Hindlimb muscle (tissue), 1 donor: Measurements from ENCODE around the gene DTNB. TPM values are rescaled to one million over a fixed set of nuclear protein-coding genes. Genes with fewer than 3 reads are reported as not detected.
"Not testable (repeated sequence)": the region's sequence is repeated elsewhere in the genome, so short reads cannot be mapped to it uniquely, and the experiment has no call there.

ENCODE experiments used
- DNase-seq: peaks from one replicate; pipeline ENCODE4 v3.0.0-alpha.2; 2013
- polyA plus RNA-seq: library from polyadenylated mRNA; unstranded; fragments of 120-200 nt; gene quantifications from one replicate; pipeline ENCODE4 v1.2.1, GENCODE V29; 2013; ENCODE audit not compliant: insufficient read length

Gene DTNB
- polyA plus RNA-seq, 1 donor, result 4.7 TPM

GRCh38 chr2:25537526-25537925, 135.9 kb downstream of the DTNB start:
- DNase-seq, result no peak

DNA sequence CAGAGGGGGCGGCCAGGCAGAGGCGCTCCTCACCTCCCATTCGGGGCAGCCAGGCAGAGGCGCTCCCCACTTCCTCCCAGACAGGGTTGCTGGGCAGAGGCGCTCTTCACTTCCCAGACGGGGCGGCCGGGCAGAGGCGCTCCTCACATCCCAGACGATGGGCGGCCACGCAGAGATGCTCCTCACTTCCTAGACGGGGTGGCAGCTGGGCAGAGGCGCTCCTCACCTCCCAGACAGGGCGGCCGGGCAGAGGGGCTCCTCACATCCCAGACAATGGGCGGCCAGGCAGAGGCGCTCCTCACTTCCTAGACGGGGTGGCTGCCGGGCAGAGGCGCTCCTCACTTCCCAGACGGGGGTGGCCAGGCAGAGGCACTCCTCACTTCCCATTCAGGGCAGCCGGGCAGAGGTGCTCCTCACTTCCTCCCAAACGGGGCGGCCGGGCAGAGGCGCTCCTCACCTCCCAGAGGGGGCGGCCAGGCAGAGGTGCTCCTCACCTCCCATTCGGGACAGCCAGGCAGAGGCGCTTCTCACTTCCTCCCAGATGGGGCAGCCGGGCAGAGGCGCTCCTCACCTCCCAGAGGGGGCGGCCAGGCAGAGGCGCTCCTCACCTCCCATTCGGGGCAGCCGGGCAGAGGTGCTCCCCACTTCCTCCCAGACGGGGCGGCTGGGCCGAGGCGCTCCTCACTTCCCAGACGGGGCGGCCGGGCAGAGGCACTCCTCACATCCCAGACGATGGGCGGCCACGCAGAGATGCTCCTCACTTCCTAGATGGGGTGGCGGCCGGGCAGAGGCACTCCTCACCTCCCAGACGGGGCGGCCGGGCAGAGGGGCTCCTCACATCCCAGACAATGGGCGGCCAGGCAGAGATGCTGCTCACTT, 137.7 kb downstream of the DTNB start:
- DNase-seq, result not testable (repeated sequence)

DNA sequence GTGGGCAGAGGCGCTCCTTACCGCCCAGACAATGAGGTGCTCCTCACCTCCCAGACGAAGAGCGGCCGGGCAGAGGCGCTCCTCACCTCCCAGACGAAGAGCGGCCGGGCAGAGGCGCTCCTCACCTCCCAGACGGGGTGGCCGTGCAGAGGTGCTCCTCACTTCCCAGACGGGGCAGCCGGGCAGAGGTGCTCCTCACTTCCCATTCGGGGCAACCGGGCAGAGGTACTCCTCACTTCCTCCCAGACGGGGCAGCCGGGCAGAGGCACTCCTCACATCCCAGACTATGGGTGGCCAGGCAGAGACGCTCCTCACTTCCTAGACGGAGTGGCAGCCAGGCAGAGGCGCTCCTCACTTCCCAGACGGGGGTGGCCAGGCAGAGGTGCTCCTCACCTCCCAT, 138.4 kb downstream of the DTNB start:
- DNase-seq, result not testable (repeated sequence)

GRCh38 chr2:25534455-25534854, 138.9 kb downstream of the DTNB start:
- DNase-seq, result no peak

DNA sequence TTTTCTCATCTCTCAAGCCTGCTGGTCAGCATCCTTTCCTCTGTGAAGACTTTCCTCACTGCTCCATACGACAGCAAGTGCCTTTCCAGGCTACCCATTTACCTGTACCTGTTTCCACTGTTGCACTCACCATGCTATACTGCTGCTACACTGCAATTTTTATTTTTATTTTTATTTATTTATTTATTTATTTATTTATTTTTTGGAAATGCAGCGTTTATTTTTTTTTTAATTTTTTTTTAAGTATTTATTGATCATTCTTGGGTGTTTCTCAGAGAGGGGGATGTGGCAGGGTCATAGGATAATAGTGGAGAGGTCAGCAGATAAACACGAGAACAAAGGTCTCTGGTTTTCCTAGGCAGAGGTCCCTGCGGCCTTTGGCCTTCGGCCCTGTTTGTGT, 139.6 kb downstream of the DTNB start:
- not testable (repeated sequence) for DNase-seq

DNA sequence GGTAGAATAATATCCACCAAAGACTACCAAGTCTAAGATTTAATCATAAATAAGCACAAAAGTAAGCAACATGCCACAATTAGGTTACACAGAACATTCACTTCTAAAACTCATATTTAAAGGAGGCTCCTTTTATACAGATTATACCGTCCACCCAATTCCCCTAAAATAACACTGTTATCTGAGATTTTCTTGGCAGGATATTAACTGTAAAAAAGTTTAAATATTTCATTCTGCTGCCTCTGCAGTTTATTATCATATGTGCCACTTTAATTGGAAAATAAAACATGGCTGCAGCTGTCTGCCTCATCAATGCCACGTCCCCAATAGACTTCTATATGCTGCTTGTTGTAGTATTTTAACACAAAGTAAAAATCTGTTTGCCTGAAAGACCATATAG, 140.9 kb downstream of the DTNB start:
- no peak for DNase-seq

DNA sequence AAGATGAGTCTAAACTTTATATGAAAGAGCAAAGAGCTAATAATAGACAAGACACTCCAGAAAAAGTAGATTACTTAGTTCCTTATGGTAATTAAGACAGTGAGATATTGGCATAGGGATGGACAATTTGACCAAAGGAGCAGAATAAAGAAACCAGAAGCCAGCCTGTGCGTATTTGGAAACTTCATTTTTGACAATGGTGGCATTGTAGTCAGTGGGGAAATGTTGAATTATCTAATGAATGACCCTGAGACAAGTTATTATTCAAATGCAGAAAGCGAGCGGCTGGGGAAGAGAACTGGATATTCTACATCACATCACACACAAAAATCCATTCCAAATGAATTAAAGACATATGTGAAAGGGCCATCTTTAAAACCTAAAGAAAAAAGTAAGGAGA, 144.3 kb downstream of the DTNB start:
- no peak for DNase-seq

GRCh38 chr2:25528173-25528572, 145.2 kb downstream of the DTNB start:
- no peak for DNase-seq

DNA sequence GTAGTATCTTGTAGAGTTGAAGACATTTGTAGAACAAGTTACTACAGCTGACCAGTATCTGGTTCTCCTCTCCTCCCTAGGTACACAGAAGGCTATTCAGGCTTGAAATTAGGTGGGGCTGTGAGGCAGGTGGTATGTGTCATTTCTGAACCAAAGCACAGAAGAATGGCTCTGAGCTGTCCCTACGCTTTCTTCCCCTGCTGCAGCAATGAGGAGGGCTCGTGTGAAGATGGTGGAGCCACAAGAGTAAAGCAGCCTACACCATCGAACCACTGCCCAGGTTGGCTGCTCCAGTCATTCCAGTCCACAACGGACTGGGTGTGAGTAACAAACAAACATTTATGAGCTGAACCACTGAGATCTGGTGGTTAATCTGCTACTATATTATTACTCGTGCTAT, 148.9 kb downstream of the DTNB start:
- DNase-seq, result no peak

- no peak for DNase-seq
These were observed 150.3 kb downstream of the DTNB start for GRCh38 chr2:25523060-25523459.

- DNase-seq, result peak; percentile 64
These were observed 151.6 kb downstream of the DTNB start for GRCh38 chr2:25521665-25522387.

GRCh38 chr2:25521126-25521525, 152.3 kb downstream of the DTNB start:
- DNase-seq, result no peak

DNA sequence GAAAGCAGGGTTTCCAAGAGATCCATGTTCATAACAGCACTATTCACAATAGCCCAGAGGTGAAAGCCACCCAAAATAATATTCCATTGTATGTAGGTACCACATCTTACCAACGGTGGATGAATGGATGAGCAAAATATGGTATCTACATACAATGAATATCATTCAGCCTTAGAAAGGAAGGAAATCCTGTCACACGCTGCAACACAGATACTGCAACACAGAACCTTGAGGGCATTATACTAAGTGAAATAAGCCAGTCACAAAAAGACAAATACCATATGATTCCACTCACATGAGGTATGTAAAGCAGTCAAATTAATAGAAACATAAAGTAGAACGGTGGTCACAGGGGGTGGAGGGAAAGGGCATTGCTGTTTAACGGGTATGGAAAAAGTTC, 155.7 kb downstream of the DTNB start:
- DNase-seq, result no peak

DNA sequence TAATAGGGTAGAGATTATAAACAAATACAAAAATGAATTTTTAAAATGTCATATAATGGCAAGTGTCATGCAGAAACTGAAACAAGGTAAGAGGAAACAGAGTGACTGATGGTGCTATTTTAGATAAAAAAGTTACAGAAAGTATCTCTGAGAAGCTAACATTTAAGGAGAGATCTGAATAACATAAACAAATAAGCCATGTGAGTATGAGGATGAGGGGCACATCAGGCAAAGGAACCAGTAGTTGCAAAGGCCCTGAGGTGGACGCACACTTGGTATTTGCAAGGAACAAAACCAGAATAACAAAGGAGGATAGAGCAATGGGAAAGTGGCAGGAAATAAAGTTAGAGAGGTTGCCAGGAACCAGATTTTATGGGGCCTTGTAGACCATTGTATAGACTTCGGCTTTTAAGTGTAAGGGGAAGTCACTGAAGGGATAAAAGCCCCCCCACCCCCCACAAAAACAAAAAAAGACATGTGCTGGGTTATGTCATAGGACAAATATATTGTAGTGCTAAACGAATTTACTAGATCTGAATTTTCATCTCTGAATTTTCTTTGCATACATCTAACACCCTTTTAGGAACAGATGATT, 159.2 kb downstream of the DTNB start:
- DNase-seq, result no peak

DNA sequence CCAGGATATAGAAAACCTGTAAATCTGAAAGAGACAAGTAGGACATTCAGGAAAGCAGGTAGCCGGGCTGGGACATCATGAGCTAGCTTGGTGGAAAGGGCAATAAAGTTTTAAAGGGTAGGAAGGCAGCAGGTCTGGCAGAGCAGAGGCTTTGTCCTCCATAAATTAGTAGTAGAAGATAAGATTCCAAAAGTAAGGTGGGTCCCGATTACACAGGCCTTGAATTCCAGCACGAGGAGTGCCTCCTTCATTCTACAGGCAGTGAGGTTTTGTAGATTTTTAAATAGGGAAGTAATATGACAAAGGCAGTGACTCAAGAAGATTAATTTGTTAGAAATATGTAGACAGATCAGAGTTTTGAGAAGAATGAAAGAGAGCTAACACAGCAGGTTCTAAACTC, 160.7 kb downstream of the DTNB start:
- DNase-seq, result no peak

DNA sequence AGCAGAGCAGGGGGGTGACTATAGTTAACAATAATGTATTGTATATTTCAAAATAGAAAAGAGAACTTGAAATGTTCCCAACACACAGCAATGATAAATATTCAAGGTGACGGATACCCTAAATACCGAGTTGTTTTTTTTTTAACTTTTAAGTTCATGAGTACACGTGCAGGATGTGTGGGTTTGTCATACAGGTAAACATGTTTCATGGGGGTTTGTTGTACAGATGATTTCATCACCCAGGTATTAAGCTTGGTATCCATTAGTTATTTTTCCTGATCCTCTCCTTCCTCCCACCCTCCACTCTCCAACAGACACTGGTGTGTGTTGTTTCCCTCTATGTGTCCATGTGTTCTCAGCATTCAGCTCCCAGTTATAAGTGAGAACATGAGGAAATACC, 167.2 kb downstream of the DTNB start:
- no peak for DNase-seq

DNA sequence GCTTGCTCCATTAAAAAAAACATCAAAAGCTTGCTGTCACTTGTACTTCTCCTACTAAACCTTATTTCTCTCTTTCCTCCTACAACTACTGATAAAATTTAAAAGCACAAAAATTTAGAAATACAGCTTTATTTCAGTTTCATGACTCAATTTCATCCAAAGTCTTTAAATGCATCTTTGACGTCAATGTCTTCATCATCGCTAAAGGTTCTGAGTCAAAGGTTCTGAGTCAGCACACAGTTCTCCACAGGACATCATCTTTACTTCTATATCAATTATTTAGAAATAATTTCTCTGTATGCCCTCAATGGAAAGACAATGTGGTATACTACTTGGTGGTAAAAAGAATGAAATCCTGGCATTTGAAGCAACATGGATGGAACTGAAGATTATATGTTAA, 167.8 kb downstream of the DTNB start:
- no peak for DNase-seq

DNA sequence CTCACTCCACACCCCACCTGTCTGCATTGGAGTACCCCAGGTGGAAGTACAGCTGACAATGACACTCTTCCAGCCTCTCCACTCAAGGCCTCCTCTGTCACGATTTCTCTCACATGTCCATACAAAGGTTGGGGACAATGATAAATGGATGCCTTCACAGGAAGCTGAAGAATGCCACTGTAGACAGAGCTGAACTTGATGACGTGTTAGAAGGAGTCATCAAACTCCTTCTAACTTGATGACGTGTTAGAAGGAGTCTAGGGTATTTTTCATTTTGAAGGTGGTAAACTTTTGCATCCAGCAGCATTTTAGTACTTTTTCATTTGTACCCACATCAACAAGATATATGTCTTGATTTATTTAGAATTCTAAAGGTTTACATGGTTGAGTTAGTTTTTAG, 168.2 kb downstream of the DTNB start:
- DNase-seq, result no peak

DNA sequence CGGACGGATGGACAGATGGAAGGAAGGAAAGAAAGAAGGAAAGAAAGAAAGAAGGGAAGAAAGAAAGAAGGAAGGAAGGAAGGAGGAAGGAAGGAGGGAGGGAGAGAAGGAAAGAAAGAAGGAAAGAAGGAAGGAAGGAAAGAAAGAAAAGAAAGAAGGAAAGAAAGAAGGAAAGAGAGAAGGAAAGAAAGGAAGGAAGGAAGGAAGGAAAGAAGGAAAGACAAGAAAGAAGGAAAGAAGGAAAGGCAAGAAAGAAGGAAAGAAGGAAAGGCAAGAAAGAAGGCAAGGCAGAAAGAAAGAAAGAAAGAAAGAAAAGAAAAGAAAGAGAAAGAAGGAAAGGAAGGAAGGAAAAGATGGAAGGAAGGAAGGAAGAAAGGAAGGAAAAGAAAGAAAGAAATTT, 169.1 kb downstream of the DTNB start:
- no peak for DNase-seq

DNA sequence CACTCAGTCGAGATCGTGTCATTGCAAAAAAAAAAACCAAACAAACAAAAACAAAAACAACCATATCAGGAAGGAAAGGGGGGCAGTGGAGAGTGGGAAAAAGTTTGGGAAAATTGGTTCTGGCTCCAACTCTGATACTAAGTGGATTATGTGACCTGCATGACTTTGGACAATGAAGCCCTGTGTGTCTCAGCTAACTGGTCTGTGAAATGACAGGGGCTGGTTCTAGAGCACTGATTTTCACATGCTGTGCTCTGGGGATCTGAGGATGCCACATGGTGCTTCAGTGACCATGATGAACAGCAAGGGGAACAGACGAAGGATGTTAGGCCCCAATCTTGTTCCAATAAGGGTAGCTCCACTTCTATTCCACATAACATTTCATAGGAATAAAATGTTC, 174.2 kb downstream of the DTNB start:
- DNase-seq, result no peak

GRCh38 chr2:25497918-25498407, 175.4 kb downstream of the DTNB start:
- DNase-seq, result no peak

DNA sequence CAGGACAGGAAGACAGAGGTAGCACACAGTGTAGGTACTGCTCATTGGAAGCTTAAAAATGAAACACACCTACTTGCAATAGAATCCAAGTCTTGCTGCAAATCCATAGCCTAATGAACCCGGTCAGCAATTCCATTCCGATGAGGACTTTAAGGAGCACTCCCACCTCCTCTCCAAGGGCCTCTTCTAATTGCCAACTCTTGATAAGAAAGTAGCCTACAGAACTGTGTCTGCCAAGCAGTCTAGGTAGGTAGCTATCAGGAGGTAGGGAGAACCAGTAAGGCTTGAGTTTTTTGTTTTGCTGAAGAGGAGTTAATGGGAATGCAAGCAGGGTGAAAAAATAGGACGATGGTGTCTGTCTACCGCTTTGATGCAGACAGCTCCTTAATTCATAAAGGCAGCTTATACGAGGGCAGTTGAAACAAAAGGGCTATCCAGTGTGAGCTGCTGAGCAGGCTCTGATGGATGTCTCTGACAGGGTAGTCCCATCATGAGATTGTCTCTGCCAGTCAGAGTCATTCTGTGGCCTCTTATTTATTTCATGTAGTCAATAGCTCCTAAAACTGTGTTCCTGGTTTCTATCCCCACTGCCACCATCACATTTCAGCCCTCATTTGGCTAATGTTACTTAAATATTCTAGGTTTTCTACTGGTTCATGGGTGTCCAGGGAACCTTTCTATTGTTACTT, 176.0 kb downstream of the DTNB start:
- DNase-seq, result no peak

GRCh38 chr2:25494616-25495015, 178.8 kb downstream of the DTNB start:
- DNase-seq, result no peak
